ENCODE measurements around the gene DAPP1.

Gene DAPP1

DNA sequence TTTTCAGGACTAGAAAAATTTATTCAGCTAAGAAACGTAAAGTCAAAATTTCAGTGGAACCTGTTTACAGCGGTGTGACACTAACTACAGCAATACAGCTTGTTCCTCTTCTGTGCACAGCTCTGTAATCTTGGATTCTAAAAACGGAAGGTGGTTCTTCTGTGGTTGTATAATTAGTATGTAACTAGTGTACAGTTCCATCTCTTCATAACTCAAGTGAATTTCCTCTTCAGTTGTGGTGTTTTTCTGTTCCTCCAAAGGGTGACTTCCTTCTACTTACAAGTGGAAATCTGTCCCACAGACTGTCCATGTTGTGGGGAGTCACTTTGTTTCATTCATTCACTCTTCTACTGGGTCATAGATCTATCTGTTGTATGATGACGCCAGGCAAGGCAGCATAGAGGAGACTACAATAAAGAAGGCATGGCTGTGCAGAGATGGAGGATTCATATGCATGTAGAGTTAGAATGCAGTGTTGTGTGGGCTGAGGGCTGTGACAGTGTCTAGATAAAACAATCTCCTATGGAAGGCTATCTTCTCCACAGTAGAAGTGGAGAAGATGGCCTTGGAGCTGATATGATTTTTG lies 5.4 kb downstream of the DAPP1 start:
- H3K4me3 ChIP-seq (ENCODE audit: control insufficient read depth, low read depth, low read length): no peak overlapping the region
- no peak for DNase-seq (ENCODE audit: low read depth)
- no peak for TF ChIP-seq CTCF (IDR thresholded peaks at IDR 0.05; ENCODE audit: control insufficient read depth, insufficient read depth, low read depth, low read length, missing control alignments)

DNA sequence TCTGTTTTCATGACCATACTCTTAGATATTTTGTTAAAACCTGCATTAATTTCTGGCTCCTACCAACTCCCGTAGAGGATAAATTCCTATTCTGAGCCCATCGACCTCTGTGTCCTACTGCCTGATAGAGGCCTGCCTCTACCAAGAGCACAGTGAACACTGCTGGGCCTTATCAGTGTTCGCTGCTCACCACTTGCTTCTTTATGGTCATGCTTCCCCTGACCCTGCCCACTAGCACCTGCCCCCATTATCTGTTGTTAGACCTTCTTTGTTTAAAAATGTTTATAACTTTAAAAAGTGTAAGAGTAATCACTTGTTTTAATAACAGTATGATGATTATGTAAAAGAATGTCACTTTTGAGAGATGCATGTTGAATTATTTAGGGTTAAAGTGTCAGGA lies 6.1 kb downstream of the DAPP1 start:
- H3K4me3 ChIP-seq (ENCODE audit: control insufficient read depth, low read depth, low read length): no peak overlapping the region
- DNase-seq (ENCODE audit: low read depth): no peak
- TF ChIP-seq CTCF (IDR thresholded peaks at IDR 0.05; ENCODE audit: control insufficient read depth, insufficient read depth, low read depth, low read length, missing control alignments): no peak

DNA sequence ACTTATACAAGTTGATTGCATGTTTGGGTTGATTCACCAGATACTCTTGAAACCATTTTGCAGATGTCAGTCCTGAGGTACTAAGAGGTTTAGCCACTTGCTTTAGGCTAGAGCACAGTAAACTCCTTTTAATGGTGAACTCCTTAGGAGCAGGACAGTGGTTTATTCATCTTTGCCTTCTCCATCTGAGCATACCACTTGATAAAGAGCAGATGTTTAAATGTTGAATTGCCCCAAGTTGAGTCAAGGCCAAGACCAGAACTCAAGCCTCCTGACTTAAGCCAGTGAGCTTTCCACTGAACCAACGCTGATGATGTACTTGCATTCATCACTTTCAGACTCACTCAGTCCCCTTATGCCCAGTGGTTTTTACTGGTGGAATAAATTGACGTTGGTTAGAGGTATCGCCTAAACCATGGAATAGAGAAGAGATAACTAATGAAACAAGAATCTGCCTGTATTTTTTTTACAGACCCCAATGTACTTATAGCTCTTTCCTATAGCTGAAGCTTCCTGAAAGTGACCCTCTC lies 7.5 kb downstream of the DAPP1 start:
- DNase-seq (ENCODE audit: low read depth): no peak
- no peak overlapping the region for H3K4me3 ChIP-seq (ENCODE audit: control insufficient read depth, low read depth, low read length)
- no peak for TF ChIP-seq CTCF (IDR thresholded peaks at IDR 0.05; ENCODE audit: control insufficient read depth, insufficient read depth, low read depth, low read length, missing control alignments)

- no peak for TF ChIP-seq CTCF (IDR thresholded peaks at IDR 0.05; ENCODE audit: control insufficient read depth, insufficient read depth, low read depth, low read length, missing control alignments)
- DNase-seq (ENCODE audit: low read depth): no peak
- H3K4me3 ChIP-seq (ENCODE audit: control insufficient read depth, low read depth, low read length): no peak overlapping the region
Observed at GRCh38 chr4:99825272-99825671, 8.6 kb downstream of the DAPP1 start.

DNA sequence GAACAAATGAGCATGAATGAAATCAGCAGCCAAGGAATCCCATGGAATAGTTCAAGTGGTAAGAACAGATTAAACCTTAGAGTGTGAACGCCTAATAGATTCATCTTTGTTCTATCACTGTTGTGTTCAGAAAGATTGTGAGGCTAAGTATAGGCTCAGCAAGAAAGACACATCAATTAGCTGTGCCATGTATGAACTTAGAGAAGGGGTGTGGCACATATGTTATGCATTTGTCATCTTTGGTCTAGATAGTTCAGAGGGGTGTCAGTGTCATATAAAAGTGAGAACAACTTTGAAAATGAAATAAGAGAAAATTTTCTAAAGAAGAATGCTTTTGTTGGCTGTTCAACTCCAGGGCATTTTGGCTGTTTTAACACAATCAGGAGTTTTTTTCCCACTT lies 9.4 kb downstream of the DAPP1 start:
- no peak for TF ChIP-seq CTCF (IDR thresholded peaks at IDR 0.05; ENCODE audit: control insufficient read depth, insufficient read depth, low read depth, low read length, missing control alignments)
- no peak overlapping the region for H3K4me3 ChIP-seq (ENCODE audit: control insufficient read depth, low read depth, low read length)
- DNase-seq (ENCODE audit: low read depth): no peak

DNA sequence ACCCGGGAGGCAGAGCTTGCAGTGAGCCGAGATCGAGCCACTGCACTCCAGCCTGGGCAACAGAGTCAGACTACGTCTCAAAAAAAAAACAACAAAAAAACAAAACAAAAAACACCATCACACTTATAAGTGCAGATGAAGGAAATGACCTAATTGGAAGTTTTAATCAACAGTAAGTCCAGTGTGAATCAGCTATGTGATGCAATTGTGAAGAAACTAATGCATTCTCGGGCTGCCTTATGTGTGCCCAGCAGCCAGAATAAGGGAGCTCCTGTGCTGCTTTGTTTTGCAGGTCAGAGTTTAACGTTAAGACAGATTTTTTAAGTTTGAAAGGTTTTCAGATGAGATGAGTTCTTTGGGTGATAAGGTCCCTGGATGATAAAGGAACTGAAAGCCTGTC lies 10.8 kb downstream of the DAPP1 start:
- DNase-seq (ENCODE audit: low read depth): no peak
- H3K4me3 ChIP-seq (ENCODE audit: control insufficient read depth, low read depth, low read length): no peak overlapping the region
- TF ChIP-seq CTCF (IDR thresholded peaks at IDR 0.05; ENCODE audit: control insufficient read depth, insufficient read depth, low read depth, low read length, missing control alignments): no peak
